Measurements from ENCODE around the gene TIMP1. TPM values are rescaled to one million over a fixed set of nuclear protein-coding genes. Genes with fewer than 3 reads are reported as not detected.

Gene TIMP1
- total and polyA plus RNA-seq, 2 experiments from 2014 or later = 39.0 to 117 TPM

DNA sequence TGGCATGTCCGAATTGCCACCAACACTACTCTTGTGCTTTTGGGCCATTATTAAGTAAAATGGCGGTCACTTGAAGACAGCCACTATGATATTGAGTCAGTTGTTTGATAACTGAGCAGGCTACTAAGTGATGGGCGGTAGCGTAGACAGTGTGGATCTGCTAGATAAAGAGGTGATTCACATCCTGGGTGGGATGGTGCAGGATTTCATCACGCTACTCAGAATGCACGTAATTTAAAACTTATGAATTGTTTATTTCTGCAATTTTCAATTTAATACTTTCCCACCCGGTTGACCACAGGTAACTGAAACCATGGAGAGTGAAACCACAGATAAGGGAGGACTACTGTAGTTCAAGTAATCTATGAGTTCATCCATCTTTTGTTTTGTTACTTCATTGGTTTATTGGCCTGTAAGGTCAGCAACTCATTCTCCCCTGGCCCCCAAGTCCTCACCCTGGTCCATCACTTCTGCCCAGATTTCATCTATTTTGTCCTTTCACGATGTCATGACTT lies 18.4 kb upstream of the TIMP1 start:
- DNase-seq (ENCODE audit: low spot score) (no peak), ATAC-seq (no peak)
- peaks cover 42% of the 10 kb centered on the region for H3K36me3 Mint-ChIP-seq (ENCODE audit: low read depth)
- H3K9me3 Mint-ChIP-seq = no peaks in the 10 kb centered on the region
- TF ChIP-seq, protein P1, sequence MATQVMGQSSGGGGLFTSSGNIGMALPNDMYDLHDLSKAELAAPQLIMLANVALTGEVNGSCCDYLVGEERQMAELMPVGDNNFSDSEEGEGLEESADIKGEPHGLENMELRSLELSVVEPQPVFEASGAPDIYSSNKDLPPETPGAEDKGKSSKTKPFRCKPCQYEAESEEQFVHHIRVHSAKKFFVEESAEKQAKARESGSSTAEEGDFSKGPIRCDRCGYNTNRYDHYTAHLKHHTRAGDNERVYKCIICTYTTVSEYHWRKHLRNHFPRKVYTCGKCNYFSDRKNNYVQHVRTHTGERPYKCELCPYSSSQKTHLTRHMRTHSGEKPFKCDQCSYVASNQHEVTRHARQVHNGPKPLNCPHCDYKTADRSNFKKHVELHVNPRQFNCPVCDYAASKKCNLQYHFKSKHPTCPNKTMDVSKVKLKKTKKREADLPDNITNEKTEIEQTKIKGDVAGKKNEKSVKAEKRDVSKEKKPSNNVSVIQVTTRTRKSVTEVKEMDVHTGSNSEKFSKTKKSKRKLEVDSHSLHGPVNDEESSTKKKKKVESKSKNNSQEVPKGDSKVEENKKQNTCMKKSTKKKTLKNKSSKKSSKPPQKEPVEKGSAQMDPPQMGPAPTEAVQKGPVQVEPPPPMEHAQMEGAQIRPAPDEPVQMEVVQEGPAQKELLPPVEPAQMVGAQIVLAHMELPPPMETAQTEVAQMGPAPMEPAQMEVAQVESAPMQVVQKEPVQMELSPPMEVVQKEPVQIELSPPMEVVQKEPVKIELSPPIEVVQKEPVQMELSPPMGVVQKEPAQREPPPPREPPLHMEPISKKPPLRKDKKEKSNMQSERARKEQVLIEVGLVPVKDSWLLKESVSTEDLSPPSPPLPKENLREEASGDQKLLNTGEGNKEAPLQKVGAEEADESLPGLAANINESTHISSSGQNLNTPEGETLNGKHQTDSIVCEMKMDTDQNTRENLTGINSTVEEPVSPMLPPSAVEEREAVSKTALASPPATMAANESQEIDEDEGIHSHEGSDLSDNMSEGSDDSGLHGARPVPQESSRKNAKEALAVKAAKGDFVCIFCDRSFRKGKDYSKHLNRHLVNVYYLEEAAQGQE (IDR thresholded peaks at IDR 0.05; ENCODE audit: unreplicated experiment) = no peak
- TF ChIP-seq JUNB (IDR thresholded peaks at IDR 0.05; ENCODE audit: unreplicated experiment) = no peak
- no peak for TF ChIP-seq EZH2phosphoT487 (IDR thresholded peaks at IDR 0.05; ENCODE audit: unreplicated experiment)
- no peak for TF ChIP-seq CREB1 (CRISPR knock-in tag; IDR thresholded peaks at IDR 0.05; ENCODE audit: low read depth)
- no peak for TF ChIP-seq STAT1 (IDR thresholded peaks at IDR 0.05; ENCODE audit: unreplicated experiment)
- TF ChIP-seq, protein P2, sequence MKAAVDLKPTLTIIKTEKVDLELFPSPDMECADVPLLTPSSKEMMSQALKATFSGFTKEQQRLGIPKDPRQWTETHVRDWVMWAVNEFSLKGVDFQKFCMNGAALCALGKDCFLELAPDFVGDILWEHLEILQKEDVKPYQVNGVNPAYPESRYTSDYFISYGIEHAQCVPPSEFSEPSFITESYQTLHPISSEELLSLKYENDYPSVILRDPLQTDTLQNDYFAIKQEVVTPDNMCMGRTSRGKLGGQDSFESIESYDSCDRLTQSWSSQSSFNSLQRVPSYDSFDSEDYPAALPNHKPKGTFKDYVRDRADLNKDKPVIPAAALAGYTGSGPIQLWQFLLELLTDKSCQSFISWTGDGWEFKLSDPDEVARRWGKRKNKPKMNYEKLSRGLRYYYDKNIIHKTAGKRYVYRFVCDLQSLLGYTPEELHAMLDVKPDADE (IDR thresholded peaks at IDR 0.05) = no peak
- TF ChIP-seq, protein P3, sequence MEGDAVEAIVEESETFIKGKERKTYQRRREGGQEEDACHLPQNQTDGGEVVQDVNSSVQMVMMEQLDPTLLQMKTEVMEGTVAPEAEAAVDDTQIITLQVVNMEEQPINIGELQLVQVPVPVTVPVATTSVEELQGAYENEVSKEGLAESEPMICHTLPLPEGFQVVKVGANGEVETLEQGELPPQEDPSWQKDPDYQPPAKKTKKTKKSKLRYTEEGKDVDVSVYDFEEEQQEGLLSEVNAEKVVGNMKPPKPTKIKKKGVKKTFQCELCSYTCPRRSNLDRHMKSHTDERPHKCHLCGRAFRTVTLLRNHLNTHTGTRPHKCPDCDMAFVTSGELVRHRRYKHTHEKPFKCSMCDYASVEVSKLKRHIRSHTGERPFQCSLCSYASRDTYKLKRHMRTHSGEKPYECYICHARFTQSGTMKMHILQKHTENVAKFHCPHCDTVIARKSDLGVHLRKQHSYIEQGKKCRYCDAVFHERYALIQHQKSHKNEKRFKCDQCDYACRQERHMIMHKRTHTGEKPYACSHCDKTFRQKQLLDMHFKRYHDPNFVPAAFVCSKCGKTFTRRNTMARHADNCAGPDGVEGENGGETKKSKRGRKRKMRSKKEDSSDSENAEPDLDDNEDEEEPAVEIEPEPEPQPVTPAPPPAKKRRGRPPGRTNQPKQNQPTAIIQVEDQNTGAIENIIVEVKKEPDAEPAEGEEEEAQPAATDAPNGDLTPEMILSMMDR (conservative IDR thresholded peaks at IDR 0.05; ENCODE audit: low read depth in 2 of 2) = no peak
- no peak for TF ChIP-seq ZNF114 (CRISPR knock-in tag; IDR thresholded peaks at IDR 0.05)
- TF ChIP-seq NANOG (IDR thresholded peaks at IDR 0.05; ENCODE audit: borderline replicate concordance) = no peak
- TF ChIP-seq EZH2 (IDR thresholded peaks at IDR 0.05; ENCODE audit: low read depth, unreplicated experiment) = no peak
- TF ChIP-seq ZNF331 (CRISPR knock-in tag; IDR thresholded peaks at IDR 0.05; ENCODE audit: low read depth) = no peak
- TF ChIP-seq POLR2AphosphoS5 (IDR thresholded peaks at IDR 0.05; ENCODE audit: low read depth) = no peak
- TF ChIP-seq, protein P4, sequence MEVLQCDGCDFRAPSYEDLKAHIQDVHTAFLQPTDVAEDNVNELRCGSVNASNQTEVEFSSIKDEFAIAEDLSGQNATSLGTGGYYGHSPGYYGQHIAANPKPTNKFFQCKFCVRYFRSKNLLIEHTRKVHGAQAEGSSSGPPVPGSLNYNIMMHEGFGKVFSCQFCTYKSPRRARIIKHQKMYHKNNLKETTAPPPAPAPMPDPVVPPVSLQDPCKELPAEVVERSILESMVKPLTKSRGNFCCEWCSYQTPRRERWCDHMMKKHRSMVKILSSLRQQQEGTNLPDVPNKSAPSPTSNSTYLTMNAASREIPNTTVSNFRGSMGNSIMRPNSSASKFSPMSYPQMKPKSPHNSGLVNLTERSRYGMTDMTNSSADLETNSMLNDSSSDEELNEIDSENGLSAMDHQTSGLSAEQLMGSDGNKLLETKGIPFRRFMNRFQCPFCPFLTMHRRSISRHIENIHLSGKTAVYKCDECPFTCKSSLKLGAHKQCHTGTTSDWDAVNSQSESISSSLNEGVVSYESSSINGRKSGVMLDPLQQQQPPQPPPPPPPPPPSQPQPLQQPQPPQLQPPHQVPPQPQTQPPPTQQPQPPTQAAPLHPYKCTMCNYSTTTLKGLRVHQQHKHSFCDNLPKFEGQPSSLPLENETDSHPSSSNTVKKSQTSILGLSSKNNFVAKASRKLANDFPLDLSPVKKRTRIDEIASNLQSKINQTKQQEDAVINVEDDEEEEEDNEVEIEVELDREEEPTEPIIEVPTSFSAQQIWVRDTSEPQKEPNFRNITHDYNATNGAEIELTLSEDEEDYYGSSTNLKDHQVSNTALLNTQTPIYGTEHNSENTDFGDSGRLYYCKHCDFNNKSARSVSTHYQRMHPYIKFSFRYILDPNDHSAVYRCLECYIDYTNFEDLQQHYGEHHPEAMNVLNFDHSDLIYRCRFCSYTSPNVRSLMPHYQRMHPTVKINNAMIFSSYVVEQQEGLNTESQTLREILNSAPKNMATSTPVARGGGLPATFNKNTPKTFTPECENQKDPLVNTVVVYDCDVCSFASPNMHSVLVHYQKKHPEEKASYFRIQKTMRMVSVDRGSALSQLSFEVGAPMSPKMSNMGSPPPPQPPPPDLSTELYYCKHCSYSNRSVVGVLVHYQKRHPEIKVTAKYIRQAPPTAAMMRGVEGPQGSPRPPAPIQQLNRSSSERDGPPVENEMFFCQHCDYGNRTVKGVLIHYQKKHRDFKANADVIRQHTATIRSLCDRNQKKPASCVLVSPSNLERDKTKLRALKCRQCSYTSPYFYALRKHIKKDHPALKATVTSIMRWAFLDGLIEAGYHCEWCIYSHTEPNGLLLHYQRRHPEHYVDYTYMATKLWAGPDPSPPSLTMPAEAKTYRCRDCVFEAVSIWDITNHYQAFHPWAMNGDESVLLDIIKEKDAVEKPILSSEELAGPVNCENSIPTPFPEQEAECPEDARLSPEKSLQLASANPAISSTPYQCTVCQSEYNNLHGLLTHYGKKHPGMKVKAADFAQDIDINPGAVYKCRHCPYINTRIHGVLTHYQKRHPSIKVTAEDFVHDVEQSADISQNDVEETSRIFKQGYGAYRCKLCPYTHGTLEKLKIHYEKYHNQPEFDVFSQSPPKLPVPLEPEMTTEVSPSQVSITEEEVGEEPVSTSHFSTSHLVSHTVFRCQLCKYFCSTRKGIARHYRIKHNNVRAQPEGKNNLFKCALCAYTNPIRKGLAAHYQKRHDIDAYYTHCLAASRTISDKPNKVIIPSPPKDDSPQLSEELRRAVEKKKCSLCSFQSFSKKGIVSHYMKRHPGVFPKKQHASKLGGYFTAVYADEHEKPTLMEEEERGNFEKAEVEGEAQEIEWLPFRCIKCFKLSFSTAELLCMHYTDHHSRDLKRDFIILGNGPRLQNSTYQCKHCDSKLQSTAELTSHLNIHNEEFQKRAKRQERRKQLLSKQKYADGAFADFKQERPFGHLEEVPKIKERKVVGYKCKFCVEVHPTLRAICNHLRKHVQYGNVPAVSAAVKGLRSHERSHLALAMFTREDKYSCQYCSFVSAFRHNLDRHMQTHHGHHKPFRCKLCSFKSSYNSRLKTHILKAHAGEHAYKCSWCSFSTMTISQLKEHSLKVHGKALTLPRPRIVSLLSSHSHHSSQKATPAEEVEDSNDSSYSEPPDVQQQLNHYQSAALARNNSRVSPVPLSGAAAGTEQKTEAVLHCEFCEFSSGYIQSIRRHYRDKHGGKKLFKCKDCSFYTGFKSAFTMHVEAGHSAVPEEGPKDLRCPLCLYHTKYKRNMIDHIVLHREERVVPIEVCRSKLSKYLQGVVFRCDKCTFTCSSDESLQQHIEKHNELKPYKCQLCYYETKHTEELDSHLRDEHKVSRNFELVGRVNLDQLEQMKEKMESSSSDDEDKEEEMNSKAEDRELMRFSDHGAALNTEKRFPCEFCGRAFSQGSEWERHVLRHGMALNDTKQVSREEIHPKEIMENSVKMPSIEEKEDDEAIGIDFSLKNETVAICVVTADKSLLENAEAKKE (CRISPR knock-in tag; IDR thresholded peaks at IDR 0.05) = no peak
- H3K4me1 ChIP-seq (ENCODE audit: insufficient read depth) = no peaks in the 10 kb centered on the region
- no peak overlapping the region for H2AFZ ChIP-seq
- no peak overlapping the region for H3K27ac ChIP-seq (ENCODE audit: low read depth)
- H3K27ac Mint-ChIP-seq = no peak overlapping the region
- H4K20me1 ChIP-seq (replicated peaks; ENCODE audit: insufficient read depth) = no peaks in the 10 kb centered on the region
- H3K4me2 ChIP-seq = no peak overlapping the region
- H3F3A ChIP-seq (replicated peaks; ENCODE audit: low read depth) = no peaks in the 10 kb centered on the region
- H3K4me3 Mint-ChIP-seq = no peak overlapping the region
- no peaks in the 10 kb centered on the region for H3K9me2 ChIP-seq (ENCODE audit: insufficient read depth)
- H3K27me3 ChIP-seq (ENCODE audit: insufficient read depth) = no peaks in the 10 kb centered on the region
- H3K36me3 ChIP-seq (ENCODE audit: insufficient read depth) = no peaks in the 10 kb centered on the region
- H3K4me3 ChIP-seq = no peak overlapping the region
- H3K4me1 Mint-ChIP-seq = peaks cover 17% of the 10 kb centered on the region
- H3K27me3 Mint-ChIP-seq (ENCODE audit: insufficient read depth, low read depth, poor library complexity) = no peaks in the 10 kb centered on the region
- peaks cover 9% of the 10 kb centered on the region; the same call in 1 of the 2 replicates for H3K79me2 ChIP-seq (replicated peaks; ENCODE audit: insufficient read depth)

All from GM23338 (cell line).